ENCODE data around the gene KCTD7. TPM values are rescaled to one million over a fixed set of nuclear protein-coding genes. Genes with fewer than 3 reads are reported as not detected.

KCTD7 gene
- total and polyA plus RNA-seq, 2 of the 13 experiments (the other 11 are each of a cell fraction or from before 2014, with no cell fraction given), result 7.3 to 13.5 TPM

DNA sequence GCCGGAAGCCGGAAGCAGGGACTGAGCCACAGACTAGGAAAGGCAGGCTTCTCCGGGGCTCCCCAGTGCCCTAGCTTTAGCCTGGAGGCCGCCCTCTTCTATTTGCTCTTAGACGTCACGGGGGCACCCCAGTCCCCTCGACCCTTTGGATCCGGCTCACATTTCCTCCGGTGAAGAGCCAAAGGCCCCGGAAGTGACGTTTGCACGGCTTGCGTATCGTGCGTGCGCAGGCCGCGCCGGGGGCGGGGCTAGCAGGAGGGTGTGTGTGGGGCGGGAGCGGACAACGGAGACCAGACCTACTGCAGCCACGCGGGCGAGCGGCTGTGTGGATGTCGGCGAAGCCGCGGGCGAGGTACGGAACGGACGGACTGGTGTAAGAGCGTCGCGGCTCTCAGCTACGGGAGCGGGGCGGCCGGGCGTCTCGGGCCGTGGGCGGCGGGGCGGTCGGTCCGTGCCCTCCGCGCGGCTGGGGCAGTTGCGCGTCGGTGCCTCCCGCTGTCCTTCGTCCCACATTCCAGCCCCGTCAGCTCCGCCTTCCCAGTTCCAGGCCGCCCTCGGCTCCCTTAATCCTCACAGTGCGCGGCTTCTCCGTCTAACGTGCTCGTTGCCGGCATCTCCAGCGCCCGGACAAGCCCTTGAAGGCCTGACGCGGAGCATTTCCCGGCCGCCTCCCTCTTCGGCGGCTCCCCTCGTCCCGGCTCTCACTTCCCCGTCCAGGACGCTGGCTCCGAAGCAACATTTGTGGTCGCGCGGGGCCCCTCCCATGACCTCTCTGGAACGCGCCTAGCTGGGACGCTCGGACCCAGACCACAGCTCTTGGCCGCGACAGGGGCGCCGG is 25.8 kb downstream of the KCTD7 start (continued):
- no peak for TF ChIP-seq ZNF577 (CRISPR knock-in tag; IDR thresholded peaks at IDR 0.05; ENCODE audit: borderline replicate concordance, low read depth)
- 0 out of 2 replicates have a peak, but pooled peaks have one; percentile 50 for TF ChIP-seq FLYWCH1 (CRISPR knock-in tag; IDR thresholded peaks at IDR 0.05)
- TF ChIP-seq NFE2L2 (IDR thresholded peaks at IDR 0.05; ENCODE audit: low read length), result no peak
- TF ChIP-seq ELF1 (CRISPR knock-in tag; IDR thresholded peaks at IDR 0.05), result peak; percentile 98
- peak; percentile 77 for TF ChIP-seq ZNF614 (CRISPR knock-in tag; IDR thresholded peaks at IDR 0.05; ENCODE audit: borderline replicate concordance)
- TF ChIP-seq ZNF552 (CRISPR knock-in tag; IDR thresholded peaks at IDR 0.05; ENCODE audit: borderline replicate concordance), result 0 out of 2 replicates have a peak, but pooled peaks have one; percentile 26
- TF ChIP-seq, protein P1, sequence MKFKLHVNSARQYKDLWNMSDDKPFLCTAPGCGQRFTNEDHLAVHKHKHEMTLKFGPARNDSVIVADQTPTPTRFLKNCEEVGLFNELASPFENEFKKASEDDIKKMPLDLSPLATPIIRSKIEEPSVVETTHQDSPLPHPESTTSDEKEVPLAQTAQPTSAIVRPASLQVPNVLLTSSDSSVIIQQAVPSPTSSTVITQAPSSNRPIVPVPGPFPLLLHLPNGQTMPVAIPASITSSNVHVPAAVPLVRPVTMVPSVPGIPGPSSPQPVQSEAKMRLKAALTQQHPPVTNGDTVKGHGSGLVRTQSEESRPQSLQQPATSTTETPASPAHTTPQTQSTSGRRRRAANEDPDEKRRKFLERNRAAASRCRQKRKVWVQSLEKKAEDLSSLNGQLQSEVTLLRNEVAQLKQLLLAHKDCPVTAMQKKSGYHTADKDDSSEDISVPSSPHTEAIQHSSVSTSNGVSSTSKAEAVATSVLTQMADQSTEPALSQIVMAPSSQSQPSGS (CRISPR knock-in tag; IDR thresholded peaks at IDR 0.05), result peak; percentile 79
- peak; percentile 56 for TF ChIP-seq SP5 (CRISPR knock-in tag; IDR thresholded peaks at IDR 0.05; ENCODE audit: borderline replicate concordance, low read depth)
- peak; percentile 32; the same call in 1 of the 2 replicates for TF ChIP-seq XBP1 (CRISPR knock-in tag; IDR thresholded peaks at IDR 0.05)
- no peak for TF ChIP-seq ZNF260 (CRISPR knock-in tag; IDR thresholded peaks at IDR 0.05; ENCODE audit: borderline replicate concordance, low read depth)
- TF ChIP-seq YEATS4 (CRISPR knock-in tag; IDR thresholded peaks at IDR 0.05; ENCODE audit: borderline replicate concordance), result peak; percentile 95
- TF ChIP-seq ZNF317 (CRISPR knock-in tag; IDR thresholded peaks at IDR 0.05), result 0 out of 2 replicates have a peak, but pooled peaks have one; percentile 2
- TF ChIP-seq, protein P2, sequence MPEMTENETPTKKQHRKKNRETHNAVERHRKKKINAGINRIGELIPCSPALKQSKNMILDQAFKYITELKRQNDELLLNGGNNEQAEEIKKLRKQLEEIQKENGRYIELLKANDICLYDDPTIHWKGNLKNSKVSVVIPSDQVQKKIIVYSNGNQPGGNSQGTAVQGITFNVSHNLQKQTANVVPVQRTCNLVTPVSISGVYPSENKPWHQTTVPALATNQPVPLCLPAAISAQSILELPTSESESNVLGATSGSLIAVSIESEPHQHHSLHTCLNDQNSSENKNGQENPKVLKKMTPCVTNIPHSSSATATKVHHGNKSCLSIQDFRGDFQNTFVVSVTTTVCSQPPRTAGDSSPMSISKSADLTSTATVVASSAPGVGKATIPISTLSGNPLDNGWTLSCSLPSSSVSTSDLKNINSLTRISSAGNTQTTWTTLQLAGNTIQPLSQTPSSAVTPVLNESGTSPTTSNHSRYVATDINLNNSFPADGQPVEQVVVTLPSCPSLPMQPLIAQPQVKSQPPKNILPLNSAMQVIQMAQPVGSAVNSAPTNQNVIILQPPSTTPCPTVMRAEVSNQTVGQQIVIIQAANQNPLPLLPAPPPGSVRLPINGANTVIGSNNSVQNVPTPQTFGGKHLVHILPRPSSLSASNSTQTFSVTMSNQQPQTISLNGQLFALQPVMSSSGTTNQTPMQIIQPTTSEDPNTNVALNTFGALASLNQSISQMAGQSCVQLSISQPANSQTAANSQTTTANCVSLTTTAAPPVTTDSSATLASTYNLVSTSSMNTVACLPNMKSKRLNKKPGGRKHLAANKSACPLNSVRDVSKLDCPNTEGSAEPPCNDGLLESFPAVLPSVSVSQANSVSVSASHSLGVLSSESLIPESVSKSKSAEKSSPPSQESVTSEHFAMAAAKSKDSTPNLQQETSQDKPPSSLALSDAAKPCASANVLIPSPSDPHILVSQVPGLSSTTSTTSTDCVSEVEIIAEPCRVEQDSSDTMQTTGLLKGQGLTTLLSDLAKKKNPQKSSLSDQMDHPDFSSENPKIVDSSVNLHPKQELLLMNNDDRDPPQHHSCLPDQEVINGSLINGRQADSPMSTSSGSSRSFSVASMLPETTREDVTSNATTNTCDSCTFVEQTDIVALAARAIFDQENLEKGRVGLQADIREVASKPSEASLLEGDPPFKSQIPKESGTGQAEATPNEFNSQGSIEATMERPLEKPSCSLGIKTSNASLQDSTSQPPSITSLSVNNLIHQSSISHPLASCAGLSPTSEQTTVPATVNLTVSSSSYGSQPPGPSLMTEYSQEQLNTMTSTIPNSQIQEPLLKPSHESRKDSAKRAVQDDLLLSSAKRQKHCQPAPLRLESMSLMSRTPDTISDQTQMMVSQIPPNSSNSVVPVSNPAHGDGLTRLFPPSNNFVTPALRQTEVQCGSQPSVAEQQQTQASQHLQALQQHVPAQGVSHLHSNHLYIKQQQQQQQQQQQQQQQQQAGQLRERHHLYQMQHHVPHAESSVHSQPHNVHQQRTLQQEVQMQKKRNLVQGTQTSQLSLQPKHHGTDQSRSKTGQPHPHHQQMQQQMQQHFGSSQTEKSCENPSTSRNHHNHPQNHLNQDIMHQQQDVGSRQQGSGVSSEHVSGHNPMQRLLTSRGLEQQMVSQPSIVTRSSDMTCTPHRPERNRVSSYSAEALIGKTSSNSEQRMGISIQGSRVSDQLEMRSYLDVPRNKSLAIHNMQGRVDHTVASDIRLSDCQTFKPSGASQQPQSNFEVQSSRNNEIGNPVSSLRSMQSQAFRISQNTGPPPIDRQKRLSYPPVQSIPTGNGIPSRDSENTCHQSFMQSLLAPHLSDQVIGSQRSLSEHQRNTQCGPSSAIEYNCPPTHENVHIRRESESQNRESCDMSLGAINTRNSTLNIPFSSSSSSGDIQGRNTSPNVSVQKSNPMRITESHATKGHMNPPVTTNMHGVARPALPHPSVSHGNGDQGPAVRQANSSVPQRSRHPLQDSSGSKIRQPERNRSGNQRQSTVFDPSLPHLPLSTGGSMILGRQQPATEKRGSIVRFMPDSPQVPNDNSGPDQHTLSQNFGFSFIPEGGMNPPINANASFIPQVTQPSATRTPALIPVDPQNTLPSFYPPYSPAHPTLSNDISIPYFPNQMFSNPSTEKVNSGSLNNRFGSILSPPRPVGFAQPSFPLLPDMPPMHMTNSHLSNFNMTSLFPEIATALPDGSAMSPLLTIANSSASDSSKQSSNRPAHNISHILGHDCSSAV (CRISPR knock-in tag; IDR thresholded peaks at IDR 0.05; ENCODE audit: borderline replicate concordance), result no peak
- no peak for TF ChIP-seq ATM (IDR thresholded peaks at IDR 0.05; ENCODE audit: borderline replicate concordance)
- TF ChIP-seq, protein P3, sequence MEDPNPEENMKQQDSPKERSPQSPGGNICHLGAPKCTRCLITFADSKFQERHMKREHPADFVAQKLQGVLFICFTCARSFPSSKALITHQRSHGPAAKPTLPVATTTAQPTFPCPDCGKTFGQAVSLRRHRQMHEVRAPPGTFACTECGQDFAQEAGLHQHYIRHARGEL (CRISPR knock-in tag; IDR thresholded peaks at IDR 0.05), result no peak
- TF ChIP-seq, protein P4, sequence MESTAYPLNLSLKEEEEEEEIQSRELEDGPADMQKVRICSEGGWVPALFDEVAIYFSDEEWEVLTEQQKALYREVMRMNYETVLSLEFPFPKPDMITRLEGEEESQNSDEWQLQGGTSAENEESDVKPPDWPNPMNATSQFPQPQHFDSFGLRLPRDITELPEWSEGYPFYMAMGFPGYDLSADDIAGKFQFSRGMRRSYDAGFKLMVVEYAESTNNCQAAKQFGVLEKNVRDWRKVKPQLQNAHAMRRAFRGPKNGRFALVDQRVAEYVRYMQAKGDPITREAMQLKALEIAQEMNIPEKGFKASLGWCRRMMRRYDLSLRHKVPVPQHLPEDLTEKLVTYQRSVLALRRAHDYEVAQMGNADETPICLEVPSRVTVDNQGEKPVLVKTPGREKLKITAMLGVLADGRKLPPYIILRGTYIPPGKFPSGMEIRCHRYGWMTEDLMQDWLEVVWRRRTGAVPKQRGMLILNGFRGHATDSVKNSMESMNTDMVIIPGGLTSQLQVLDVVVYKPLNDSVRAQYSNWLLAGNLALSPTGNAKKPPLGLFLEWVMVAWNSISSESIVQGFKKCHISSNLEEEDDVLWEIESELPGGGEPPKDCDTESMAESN (CRISPR knock-in tag; conservative IDR thresholded peaks at IDR 0.05), result peak; percentile 49
- TF ChIP-seq ZSCAN21 (CRISPR knock-in tag; IDR thresholded peaks at IDR 0.05; ENCODE audit: borderline replicate concordance), result peak; percentile 89

Measured in HepG2 (cell line).